ENCODE results near the gene CBLIF.

GRCh38 chr11:59883597-59883996, 38.3 kb upstream of the CBLIF start:
- TF ChIP-seq CTCF (IDR thresholded peaks at IDR 0.05): no peak
- TF ChIP-seq SIN3A (IDR thresholded peaks at IDR 0.05; ENCODE audit: borderline replicate concordance, insufficient read depth, low read depth, low read length): no peak
- no peak for TF ChIP-seq REST (IDR thresholded peaks at IDR 0.05; ENCODE audit: insufficient read depth in 1 of 2, low read depth in 2 of 2, low read length in 1 of 2)
